Right lung (tissue), 5 donors: ENCODE data around the gene PSME3IP1. TPM values are rescaled to one million over a fixed set of nuclear protein-coding genes. Genes with fewer than 3 reads are reported as not detected.

Source experiments
- DNase-seq, 2 donors: peaks; one replicate each; pipeline ENCODE4 v3.0.0-alpha.2; 2013
- polyA plus RNA-seq, 5 donors: library from polyadenylated mRNA; unstranded; fragments of 120-200 nt; gene quantifications; one replicate each; pipeline versions ENCODE4 v1.2.1 to v1.2.3, GENCODE V29; 2013; ENCODE audit warnings: inconsistent platforms in 1 of 5, low replicate concordance in 1 of 5; ENCODE audit not compliant: insufficient read length in 5 of 5, insufficient read depth in 1 of 5

Gene PSME3IP1
- polyA plus RNA-seq, 5 donors = 94.0 to 123 (median 115) TPM

GRCh38 chr16:57102888-57103851, 82.7 kb downstream of the PSME3IP1 start:
- DNase-seq = no peak

Other genes starting within 250 kb of the PSME3IP1 start
- gene CETP, start 224.1 kb downstream of the PSME3IP1 start, polyA plus RNA-seq = 10 to 100 TPM; 11.3 to 14.7 (median 12.6) TPM
- gene NLRC5, start 196.5 kb downstream of the PSME3IP1 start, polyA plus RNA-seq = 10 to 100 TPM in 4 of 5 donors, 1 to 10 TPM in 1; 8.2 to 13.9 (median 10.7) TPM
- gene CPNE2, start 93.5 kb downstream of the PSME3IP1 start, polyA plus RNA-seq = 10 to 100 TPM; 57.6 to 78.2 (median 70.1) TPM
- gene RSPRY1, start 290 bp upstream of the PSME3IP1 start, polyA plus RNA-seq = 10 to 100 TPM; 31.4 to 50.8 (median 41.4) TPM
- 10 to 100 TPM; 64.8 to 81.7 (median 69.6) TPM for gene ARL2BP, start 59.2 kb upstream of the PSME3IP1 start, polyA plus RNA-seq
- 1 to 10 TPM; 3.2 to 7.5 (median 5.4) TPM for gene PLLP, start 98.6 kb upstream of the PSME3IP1 start, polyA plus RNA-seq
- gene CCL22, start 172.7 kb upstream of the PSME3IP1 start, polyA plus RNA-seq = under 1 TPM; 0.15 to 0.39 (median 0.22) TPM
- gene CX3CL1, start 186.5 kb upstream of the PSME3IP1 start, polyA plus RNA-seq = 10 to 100 TPM in 2 of 5 donors, 1 to 10 TPM in 3; 8.4 to 13.3 (median 9.5) TPM
- gene CCL17, start 218.7 kb upstream of the PSME3IP1 start, polyA plus RNA-seq = not detected